ENCODE results near the gene FCER1G.

FCER1G gene

GRCh38 chr1:161172349-161172748 lies 42.7 kb upstream of the FCER1G start:
- Histone ChIP-seq H3K27ac (replicated peaks) (no peak overlapping the region), H3K27me3 (ENCODE audit: insufficient read depth, poor library complexity, severe bottlenecking) (no peaks in the 10 kb centered on the region), H3K4me3 (replicated peaks; ENCODE audit: insufficient read depth, low read length) (no peak overlapping the region)
- TF ChIP-seq REST (IDR thresholded peaks at IDR 0.05; ENCODE audit: insufficient replicate concordance, low read depth) (no peak), GABPA (IDR thresholded peaks at IDR 0.05; ENCODE audit: low read depth) (no peak)
- DNase-seq (ENCODE audit: low read depth in 1 of 2, low spot score in 1 of 2) = no peak

GRCh38 chr1:161172776-161173376 lies 42.2 kb upstream of the FCER1G start:
- TF ChIP-seq POLR2AphosphoS5 (IDR thresholded peaks at IDR 0.05; ENCODE audit: low read depth) = no peak
- no peak for TF ChIP-seq REST (IDR thresholded peaks at IDR 0.05; ENCODE audit: insufficient replicate concordance, low read depth)
- no peak for TF ChIP-seq CTCF (IDR thresholded peaks at IDR 0.05; ENCODE audit: insufficient read depth, low read length)
- TF ChIP-seq SPI1 (IDR thresholded peaks at IDR 0.05; ENCODE audit: borderline replicate concordance, low read depth) = no peak
- TF ChIP-seq GABPA (IDR thresholded peaks at IDR 0.05; ENCODE audit: low read depth) = no peak
- Histone ChIP-seq H3K27me3 (ENCODE audit: insufficient read depth, poor library complexity, severe bottlenecking) (no peaks in the 10 kb centered on the region), H3K27ac (replicated peaks) (no peak overlapping the region), H3K4me3 (replicated peaks; ENCODE audit: insufficient read depth, low read length) (no peak overlapping the region)
- no peak for DNase-seq (ENCODE audit: low read depth in 1 of 2, low spot score in 1 of 2)

- DNase-seq (ENCODE audit: low read depth in 1 of 2, low spot score in 1 of 2) = no peak
- Histone ChIP-seq H3K27ac (replicated peaks) (no peak overlapping the region), H3K27me3 (ENCODE audit: insufficient read depth, poor library complexity, severe bottlenecking) (no peaks in the 10 kb centered on the region), H3K4me3 (replicated peaks; ENCODE audit: insufficient read depth, low read length) (no peak overlapping the region)
- TF ChIP-seq CTCF (IDR thresholded peaks at IDR 0.05; ENCODE audit: insufficient read depth, low read length) (no peak), REST (IDR thresholded peaks at IDR 0.05; ENCODE audit: insufficient replicate concordance, low read depth) (no peak), POLR2AphosphoS5 (IDR thresholded peaks at IDR 0.05; ENCODE audit: low read depth) (no peak), SPI1 (IDR thresholded peaks at IDR 0.05; ENCODE audit: borderline replicate concordance, low read depth) (no peak), GABPA (IDR thresholded peaks at IDR 0.05; ENCODE audit: low read depth) (no peak)
Observed at GRCh38 chr1:161173711-161174110, 41.4 kb upstream of the FCER1G start.
